ENCODE results near the gene KCNIP4. TPM values are rescaled to one million over a fixed set of nuclear protein-coding genes. Genes with fewer than 3 reads are reported as not detected.
A peak's percentile ranks its signal among the peaks of the same experiment; 100 is the strongest.

KCNIP4 gene
- polyA plus RNA-seq, 3 donors: 0.09 to 0.25 TPM; not detected in 1

- Mint-ChIP-seq H3K4me1 (no peaks in the 10 kb centered on the region), H3K4me3 (no peak overlapping the region), H3K9me3 (no peaks in the 10 kb centered on the region), H3K27me3 (ENCODE audit: low read depth in 3 of 3) (peaks cover 1 to 8% (median 2%) of the 10 kb centered on the region in 3 donors), H3K36me3 (no peaks in the 10 kb centered on the region), H3K27ac (no peak overlapping the region)
- Histone ChIP-seq H3K4me1 (ENCODE audit: control insufficient read depth in 1 of 2, insufficient read depth in 2 of 2, low read length in 2 of 2) (no peaks in the 10 kb centered on the region), H3K4me3 (replicated peaks in 1 of 3; ENCODE audit: low read depth in 2 of 3, low read length in 3 of 3) (no peak overlapping the region), H3K4me2 (replicated peaks; ENCODE audit: extremely low read depth, low read length, poor library complexity, severe bottlenecking) (no peak overlapping the region), H2AFZ (ENCODE audit: insufficient read depth, low read depth, low read length, poor library complexity, severe bottlenecking) (no peak overlapping the region), H4K20me1 (ENCODE audit: insufficient read depth, low read length) (no peaks in the 10 kb centered on the region), H3K9ac (ENCODE audit: insufficient read depth, low read length, poor library complexity, severe bottlenecking) (no peak overlapping the region), H3K27ac (ENCODE audit: low read depth in 1 of 2, low read length in 2 of 2) (no peak overlapping the region), H3K36me3 (replicated peaks in 1 of 2; ENCODE audit: control insufficient read depth in 1 of 2, insufficient read depth in 2 of 2, low read length in 2 of 2) (no peaks in the 10 kb centered on the region), H3K9me3 (replicated peaks in 1 of 2; ENCODE audit: control insufficient read depth in 1 of 2, insufficient read depth in 1 of 2, low read length in 2 of 2) (no peaks in the 10 kb centered on the region), H3K27me3 (ENCODE audit: control insufficient read depth in 2 of 2, insufficient read depth in 2 of 2, low read length in 2 of 2) (no peaks in the 10 kb centered on the region), H3K79me2 (ENCODE audit: insufficient read depth, low read length) (no peaks in the 10 kb centered on the region)
- WGBS (ENCODE audit: insufficient coverage): 0% methylated on average over 2 of the region's 8 CpGs
- TF ChIP-seq CTCF (IDR thresholded peaks at IDR 0.05): peak; percentile 87
- intact Hi-C loops (cut with micrococcal nuclease): no loop called here
- peak in 2 of 3 donors; percentile 10 to 15 for DNase-seq
Observed at GRCh38 chr4:21765810-21766407, 182.7 kb downstream of the KCNIP4 start.

GRCh38 chr4:21763855-21764254 is 184.7 kb downstream of the KCNIP4 start:
- H3K4me3 Mint-ChIP-seq: no peak overlapping the region
- H3K9me3 ChIP-seq (replicated peaks in 1 of 2; ENCODE audit: control insufficient read depth in 1 of 2, insufficient read depth in 1 of 2, low read length in 2 of 2): no peaks in the 10 kb centered on the region
- H3K4me3 ChIP-seq (replicated peaks in 1 of 3; ENCODE audit: low read depth in 2 of 3, low read length in 3 of 3): no peak overlapping the region
- no peak overlapping the region for H3K27ac ChIP-seq (ENCODE audit: low read depth in 1 of 2, low read length in 2 of 2)
- no peaks in the 10 kb centered on the region for H4K20me1 ChIP-seq (ENCODE audit: insufficient read depth, low read length)
- 83% methylated on average over 1 of the region's 1 CpG for WGBS (ENCODE audit: insufficient coverage)
- no peaks in the 10 kb centered on the region for H3K4me1 Mint-ChIP-seq
- H3K4me1 ChIP-seq (ENCODE audit: control insufficient read depth in 1 of 2, insufficient read depth in 2 of 2, low read length in 2 of 2): no peaks in the 10 kb centered on the region
- H2AFZ ChIP-seq (ENCODE audit: insufficient read depth, low read depth, low read length, poor library complexity, severe bottlenecking): no peak overlapping the region
- no peak overlapping the region for H3K27ac Mint-ChIP-seq
- H3K4me2 ChIP-seq (replicated peaks; ENCODE audit: extremely low read depth, low read length, poor library complexity, severe bottlenecking): no peak overlapping the region
- H3K79me2 ChIP-seq (ENCODE audit: insufficient read depth, low read length): no peaks in the 10 kb centered on the region
- no peak overlapping the region for H3K9ac ChIP-seq (ENCODE audit: insufficient read depth, low read length, poor library complexity, severe bottlenecking)
- intact Hi-C loops (cut with micrococcal nuclease): no loop called here
- DNase-seq: no peak
- no peaks in the 10 kb centered on the region for H3K9me3 Mint-ChIP-seq
- H3K36me3 ChIP-seq (replicated peaks in 1 of 2; ENCODE audit: control insufficient read depth in 1 of 2, insufficient read depth in 2 of 2, low read length in 2 of 2): no peaks in the 10 kb centered on the region
- H3K36me3 Mint-ChIP-seq: no peaks in the 10 kb centered on the region
- no peak for TF ChIP-seq CTCF (IDR thresholded peaks at IDR 0.05)
- H3K27me3 Mint-ChIP-seq (ENCODE audit: low read depth in 3 of 3): peaks cover 1 to 8% (median 2%) of the 10 kb centered on the region in 3 donors
- H3K27me3 ChIP-seq (ENCODE audit: control insufficient read depth in 2 of 2, insufficient read depth in 2 of 2, low read length in 2 of 2): no peaks in the 10 kb centered on the region

All from CD14-positive monocyte (primary cell).